Activated CD8-positive, alpha-beta memory T cell treated with anti-CD3 and anti-CD28 coated beads for 24 hours (primary cell): Measurements from ENCODE around the gene ONECUT1.

Experiments used
- DNase-seq: peaks from one replicate; pipeline ENCODE4 v3.0.0-alpha.2; 2020

ONECUT1 gene

DNA sequence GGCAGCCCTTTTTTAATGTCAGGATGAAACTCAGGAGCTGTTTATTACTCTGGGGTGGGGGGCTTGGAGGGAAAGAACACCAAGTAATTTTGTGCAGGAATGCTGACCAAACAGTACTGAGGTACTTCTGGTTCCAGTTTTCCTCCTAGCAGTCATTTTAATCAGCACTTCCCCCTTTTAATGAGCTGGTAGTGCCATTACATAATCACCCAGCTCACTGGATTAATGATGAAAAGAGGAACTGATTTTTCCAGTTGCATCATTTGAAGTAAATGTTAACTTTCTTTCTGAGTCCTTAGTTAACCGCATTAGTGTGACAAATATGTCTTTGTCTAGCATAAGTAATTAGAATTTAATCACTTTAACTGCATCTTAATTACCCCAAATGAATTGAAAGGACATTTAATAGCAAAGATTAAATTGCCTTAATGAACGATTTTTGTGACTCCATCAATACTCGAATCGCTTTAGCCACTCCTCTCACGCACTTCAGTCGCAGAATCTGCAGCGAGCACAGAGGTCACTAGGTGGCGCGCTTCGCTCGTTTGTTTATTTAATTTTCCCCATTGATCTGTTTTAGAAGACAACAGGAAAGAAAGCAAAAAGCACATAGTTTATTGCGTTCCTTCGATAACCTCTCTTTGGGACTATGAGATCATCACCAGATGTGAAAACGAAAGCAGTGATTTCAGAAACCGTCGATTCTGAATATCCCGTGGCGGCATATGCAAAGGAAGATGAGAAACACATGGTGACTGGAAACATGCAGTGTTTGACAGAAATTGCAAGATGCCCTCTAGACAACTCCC, 9.8 kb downstream of the ONECUT1 start:
- DNase-seq: peak; percentile 83

DNA sequence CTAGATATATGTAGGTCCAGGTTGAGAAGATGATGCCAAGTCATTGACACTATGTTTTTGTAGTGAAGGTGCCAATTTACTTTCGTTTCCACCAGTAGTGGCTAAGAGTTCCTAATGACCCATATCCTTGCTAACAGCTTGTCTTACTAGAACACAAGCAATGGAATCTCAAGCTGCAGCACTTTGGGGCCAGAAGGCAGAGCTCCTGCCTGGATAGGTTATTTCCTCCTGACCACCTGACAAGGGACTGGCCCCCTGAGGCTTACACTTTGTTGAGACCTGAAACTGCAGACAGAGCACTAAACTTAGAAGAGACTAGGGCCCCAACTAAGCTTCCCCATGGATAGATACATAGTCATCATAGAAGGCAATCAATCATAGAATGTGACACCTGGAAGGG, 11.7 kb downstream of the ONECUT1 start:
- no peak for DNase-seq

DNA sequence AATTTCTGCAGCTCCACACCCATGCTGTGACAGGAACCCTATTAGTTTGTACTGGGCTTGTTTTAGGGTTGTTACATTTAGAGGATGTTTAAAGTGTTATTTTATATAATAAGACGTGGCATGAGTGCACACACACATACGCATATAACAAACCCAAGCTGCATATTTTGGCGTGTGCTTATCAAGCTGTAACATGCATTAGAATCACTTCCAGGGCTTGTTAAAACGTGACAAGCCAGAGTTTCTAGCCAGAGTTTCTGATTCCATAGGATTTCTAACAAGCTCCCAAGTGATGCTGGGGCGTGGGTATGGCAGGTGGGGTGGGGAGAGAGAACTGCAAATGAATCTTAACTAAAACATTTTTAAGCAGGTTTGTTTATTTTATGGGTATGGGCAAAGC, 17.4 kb downstream of the ONECUT1 start:
- no peak for DNase-seq

DNA sequence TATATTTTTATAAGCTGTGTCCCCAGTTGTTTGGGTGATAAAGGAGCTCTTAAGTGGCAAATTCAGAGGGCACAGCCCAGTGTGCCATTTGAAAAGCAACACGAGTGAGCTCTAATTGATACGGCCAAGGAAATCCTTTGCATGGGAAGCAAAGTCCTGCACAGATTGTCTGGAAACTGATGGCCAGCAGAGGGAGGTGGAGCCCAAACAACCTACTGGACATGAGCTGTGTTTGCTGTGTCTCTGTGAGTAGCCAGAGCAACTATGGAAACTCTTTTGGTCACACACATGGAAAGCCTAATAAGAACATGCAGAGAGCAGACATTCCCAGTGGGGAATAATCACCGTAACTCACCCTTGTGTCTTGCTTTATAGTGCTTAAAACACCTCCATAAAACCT, 24.4 kb downstream of the ONECUT1 start:
- no peak for DNase-seq

DNA sequence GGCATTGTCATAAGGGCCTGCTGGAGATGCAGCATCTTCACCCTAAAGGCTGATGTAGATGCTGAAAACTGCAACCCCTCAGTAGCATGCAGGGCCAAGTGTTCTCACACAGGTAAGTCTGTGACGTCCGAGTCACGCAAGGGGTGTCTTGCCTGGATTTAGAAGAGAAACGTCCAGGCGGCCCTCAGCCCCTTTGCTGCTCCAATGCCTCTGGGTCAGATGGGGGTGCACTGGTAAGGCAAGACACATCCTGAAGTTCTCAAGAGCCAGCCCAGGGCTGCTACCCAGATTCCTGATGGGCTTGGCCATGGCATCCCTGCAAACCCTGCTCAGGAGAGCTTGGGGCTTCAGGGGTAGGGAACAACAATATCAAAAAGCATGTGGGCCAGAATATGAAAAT, 25.4 kb downstream of the ONECUT1 start:
- DNase-seq: no peak

DNA sequence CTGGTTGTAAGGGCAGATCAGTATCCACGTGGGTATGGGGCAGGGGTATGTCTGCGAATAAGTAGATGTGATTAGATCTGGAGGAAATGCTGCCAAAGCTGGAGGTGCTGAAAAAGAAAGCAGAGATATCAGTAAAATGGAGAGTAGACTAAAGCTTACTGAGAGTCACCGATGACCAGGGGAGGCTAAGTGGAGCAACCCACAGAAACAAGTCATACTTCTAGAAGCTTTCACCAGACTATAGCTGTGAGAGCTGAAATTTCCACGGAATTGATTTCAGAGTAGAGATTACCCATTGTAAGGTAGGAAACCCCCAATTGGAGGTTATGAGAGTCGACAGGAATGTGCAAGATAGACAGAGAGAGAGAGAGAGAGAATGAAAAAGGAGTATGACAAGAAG, 27.5 kb downstream of the ONECUT1 start:
- DNase-seq: no peak

DNA sequence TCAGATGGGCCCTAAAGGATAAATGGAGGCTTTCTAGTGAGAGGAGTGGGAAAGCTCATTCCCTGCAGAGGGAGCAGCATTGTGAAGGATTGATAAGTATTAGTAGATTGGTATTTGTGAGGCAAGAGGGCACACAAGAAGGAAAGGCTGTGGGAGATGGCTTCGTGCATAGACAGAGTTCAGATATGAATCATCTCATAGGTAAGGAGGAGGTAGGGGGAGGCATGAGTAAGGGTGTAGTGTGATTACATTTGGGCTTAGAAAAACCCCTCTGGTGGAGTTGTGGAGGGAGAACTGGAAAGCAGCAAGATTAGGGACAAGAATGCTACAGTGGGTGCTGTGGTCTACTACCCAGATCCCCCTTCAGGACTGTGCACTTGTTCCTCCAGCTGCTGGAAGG, 29.6 kb downstream of the ONECUT1 start:
- no peak for DNase-seq

DNA sequence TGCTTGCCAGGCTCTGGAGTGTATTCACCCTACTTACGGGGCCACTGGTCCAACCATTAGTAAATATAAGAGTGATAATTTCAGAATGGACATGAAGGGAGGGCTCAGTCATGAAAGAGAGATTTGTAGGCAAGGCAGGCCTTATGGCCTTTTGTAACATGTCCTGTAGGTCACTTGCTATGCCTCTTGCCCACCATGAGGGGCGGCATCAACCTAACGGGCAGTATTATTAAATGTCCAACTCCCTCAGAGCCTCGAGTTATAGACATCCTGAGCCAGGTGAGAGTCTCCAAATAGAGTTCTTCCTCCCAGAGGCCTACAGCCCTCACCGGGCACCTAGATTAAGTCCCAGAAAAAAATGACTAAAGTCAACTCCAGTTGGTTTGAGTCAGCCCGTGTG, 30.2 kb downstream of the ONECUT1 start:
- DNase-seq: no peak

DNA sequence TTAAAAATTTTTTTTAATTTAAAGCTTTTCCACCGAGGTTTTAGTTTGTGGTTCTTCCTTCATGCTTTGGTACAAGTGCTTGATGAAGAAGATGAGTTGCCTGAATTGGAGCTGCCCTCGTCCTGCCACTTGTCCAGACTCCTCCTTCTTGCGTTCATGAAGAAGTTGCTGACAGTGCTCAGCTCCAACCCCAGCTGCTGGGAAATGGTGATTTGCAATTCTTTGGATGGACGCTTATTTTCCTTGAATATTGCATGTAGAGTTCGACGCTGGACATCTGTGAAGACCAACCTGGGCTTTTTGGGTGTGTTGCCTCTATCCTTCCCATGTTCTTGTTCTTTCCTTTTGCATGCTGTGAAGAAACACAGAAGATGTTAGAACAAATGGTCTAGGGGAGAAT, 32.6 kb downstream of the ONECUT1 start:
- DNase-seq: no peak

DNA sequence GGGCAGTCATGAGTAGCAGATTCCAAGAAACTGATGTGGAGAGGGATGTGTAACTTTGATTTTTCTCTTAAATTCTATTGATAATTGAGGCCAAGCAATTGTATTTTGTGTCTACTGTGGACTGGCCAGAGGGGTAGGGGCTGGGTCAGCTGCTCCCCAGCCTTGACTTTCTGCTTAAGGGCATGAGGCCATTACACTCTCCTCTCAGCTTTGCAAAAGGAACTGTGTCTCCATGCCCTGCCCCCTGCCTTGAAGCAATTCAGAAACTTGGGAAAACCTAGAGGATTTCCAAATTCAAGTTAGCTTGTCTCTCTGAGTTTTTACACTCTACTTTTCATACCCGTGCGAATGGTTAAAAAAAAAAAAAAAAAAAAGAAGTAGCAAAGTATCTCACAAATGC, 38.6 kb downstream of the ONECUT1 start:
- DNase-seq: no peak

DNA sequence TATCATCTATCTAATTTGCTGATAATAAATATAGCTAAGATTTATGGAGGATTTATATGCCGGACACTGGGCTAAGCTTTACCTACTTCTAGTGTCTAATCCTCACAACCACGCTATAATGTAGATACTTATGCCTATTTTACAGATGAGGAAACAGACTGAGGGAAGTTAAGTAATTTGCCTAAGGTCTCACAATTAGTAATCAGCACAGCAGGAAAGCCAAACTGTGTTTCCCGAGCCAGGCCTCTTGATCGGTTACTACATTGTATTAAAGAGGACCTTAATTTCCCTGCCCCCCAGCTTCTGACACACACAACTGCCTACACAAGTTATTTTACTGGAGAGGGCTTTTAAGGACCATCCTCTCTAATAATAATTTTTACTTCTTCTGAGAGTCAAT, 40.9 kb downstream of the ONECUT1 start:
- DNase-seq: no peak

DNA sequence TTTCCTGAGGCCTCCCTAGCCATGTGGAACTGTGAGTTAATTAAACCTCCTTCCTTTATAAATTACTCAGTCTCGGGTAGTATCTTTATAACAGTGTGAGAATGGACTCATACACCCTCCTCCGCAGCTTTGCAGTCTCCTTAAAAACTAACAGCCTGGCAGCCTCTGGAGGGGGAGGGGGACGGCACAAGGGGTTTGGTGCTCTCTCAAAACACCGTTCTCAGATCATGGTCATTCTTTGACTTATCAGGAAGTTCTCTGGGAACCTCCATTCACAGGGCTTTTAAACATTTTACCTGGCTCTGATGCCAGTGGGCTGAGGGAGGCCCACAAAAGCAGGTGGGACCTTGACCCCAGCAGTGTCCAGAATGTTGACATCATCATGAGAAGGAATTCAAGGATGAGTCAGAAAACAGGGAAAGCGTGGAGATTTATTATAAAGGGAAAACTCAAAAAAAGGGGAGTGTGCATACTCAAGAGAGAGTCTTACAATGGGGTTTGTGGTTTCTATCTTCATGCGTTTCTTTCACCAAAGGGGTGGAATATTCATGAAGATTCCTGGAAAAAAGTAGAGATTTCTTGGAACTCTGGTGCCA, 43.9 kb downstream of the ONECUT1 start:
- DNase-seq: no peak

DNA sequence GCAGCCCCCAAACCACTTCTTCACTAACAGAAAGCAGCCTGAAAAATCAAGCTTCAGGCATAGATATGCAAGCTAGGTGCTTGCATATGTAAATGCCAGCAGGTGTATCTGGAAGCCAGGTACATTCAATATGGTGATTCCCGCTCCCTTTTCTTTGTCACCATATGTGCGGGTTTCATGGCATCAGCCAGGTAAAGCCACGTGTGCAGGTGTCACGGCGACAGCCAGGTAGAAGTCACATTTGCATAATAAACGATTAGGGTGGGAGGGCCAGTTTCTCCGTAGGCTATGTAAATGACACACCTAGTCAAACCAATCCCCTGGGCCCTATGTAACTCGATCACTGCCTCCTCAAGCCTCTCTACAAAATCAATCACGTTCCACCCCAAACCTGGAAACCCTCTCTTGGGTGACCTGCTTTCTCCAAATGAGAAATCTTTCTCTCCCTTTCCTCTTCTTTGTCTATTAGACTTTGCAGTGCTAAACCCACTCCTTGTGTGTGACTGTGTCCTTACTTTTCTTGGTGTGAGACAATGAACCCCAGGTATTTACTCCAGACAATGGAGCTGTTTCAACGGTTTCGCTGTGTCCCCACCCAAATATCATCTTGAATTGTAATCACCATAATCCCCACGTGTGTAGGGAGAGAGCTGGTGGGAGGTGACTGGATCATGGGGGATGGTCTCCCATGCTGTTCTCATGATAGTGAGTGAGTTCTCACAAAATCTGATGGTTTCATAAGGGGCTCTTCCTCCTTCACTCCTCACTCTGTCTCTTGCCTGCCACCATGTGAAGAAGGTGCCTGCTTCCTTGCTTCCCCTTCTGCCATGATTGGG, 44.6 kb downstream of the ONECUT1 start:
- no peak for DNase-seq

DNA sequence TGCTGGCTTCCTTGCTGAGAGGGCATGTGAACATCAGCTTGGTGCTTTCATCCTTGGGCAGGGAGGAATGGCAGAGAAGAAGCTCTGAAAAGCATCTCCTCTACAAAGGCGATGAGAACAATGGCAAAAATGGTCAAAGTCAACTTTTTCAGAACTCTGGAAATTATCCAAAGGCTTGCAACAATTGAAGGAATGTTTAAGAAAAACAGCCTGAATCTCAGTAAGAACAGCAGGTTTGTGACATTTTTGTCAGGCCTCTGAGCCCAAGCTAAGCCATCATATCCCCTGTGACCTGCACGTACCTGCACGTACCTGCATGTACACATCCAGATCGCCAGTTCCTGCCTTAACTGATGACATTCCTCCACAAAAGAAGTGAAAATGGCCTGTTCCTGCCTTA, 51.8 kb downstream of the ONECUT1 start:
- no peak for DNase-seq

DNA sequence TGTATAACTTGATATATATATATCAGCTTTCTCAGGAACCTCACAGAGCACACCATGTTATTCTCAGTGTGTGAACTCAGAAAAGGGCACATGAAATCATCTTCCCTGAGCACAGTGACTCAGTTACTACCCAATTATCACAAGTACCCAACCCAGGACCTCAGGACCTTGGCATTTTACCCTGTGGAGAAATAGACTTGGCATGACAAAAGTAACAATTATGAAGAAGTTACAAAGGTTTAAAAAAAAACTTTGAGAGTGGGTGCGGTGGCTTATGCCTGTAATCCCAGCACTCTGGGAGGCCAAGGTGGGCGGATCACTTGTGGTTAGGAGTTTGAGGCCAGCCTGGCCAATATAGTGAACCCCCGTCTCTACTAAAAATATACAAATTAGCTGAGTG, 52.4 kb downstream of the ONECUT1 start:
- no peak for DNase-seq

DNA sequence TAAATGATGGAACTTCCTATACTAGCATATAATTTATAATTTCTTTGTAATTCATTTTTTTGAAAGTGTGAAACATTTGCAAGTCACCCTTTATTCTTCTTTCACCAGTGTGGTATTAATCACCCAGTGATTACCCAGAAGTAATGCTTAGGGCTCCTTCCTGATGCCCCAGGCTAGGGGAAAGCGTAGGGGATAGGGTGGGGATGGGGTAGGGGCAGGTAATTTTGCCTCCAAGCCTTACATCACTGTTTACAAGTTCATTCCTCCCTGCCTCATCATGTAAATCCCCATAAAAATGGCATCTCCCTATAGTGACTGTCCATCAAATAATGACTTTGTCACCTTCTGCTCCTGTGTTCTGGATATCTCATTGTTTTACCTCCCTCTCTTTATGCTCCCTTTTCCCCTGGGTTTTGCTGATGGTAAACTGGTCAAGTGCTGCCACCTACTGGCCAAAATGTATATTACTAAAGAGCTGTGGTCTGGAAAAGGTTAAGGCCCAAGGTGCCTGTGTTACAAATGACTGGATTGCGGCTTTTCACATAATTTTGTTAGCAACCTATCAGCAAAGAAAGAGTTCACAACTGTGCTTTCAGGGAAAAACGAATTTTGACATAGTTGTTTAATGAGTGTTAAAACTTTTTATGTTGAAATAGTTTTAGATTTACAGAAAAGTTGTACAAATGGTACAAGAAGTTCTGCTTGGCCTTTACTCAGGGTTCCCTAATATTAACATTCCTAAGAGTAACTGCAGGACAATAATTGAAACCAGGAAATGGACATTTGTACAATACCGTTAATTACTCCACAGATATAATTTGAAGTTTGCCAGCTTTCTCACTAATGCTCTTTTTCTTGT, 54.7 kb downstream of the ONECUT1 start:
- peak; percentile 77 for DNase-seq

DNA sequence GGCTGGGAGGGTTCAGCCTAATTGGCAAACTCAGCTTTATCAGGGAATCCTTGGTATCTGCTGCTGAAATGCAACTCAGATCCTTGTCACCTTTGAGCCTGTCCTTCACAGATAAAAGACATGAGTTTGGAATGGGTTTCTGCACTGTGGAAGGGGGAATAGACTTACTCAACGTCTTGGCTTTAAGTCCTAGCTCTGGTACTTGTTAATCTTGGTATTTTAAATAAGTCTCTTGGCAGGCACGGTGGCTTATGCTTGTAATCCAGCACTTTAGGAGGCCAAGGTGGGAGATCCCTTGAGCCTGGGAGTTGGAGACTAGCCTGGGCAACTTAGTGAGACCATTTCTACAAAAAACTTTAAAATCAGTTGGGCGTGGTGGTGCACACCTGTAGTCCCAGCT, 55.8 kb downstream of the ONECUT1 start:
- DNase-seq: no peak

DNA sequence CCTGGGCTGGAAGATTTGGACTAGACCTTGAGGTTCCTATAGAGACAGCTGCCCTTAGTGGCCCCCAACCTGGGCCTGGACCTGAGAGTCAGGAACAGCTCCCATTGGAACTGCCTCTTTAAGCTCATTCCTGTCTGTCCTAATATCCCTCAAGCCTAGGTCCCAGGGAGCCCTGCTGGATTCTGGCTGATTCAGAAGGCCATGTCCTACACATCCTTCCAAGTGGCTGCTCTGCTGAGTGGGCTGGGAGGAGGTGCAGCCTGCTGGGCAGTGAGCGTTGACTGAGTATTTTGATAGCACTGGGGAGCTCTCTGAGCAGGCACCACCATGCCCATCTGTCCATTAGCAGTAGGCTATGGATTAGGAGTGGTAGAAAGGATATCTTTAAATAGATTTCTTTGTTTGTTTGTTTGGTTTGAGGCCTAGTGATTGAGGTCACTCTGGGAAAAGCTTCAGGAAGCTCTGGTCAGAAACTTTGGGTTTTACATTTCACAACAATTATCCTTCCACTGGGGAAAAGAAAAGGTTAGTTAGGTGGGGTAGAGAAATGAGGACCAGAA, 56.4 kb downstream of the ONECUT1 start:
- DNase-seq: no peak

DNA sequence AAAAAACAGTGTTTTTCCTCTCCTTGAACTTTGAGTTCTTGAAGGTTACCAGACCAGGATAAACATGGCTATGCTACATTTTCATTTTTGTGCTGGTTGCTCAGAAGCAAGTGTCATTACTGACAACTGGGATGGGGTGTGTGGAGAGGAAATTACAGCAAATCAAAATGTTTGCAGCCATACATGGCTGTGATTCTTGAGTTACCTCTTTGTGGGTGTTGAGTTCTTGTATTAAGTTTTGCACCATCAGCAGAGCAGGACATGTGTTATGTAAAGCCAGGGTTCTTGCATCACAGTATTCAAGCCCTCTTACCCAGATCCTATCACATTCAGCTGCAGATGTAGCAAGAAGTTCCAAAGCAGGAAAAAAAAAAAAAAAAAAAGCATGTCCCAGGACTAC, 57.0 kb downstream of the ONECUT1 start:
- no peak for DNase-seq

DNA sequence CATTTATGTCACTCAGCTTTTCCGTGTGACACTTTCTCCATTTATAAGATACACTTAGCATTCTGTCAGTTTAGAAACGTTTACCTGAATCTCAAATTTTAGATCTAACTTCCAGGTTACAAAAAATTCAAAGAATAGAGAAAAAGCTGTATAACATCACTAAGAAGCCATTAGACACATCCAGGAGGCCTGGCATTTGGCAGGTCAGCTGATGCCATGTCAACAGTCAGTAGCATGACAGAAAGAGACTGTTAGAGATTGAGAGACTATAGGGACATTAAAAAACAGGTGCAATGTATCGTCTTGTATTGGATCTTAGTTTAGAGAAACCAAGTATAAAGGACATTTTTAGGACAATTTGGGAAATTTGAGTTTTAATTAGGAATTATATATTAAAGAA, 57.6 kb downstream of the ONECUT1 start:
- no peak for DNase-seq

DNA sequence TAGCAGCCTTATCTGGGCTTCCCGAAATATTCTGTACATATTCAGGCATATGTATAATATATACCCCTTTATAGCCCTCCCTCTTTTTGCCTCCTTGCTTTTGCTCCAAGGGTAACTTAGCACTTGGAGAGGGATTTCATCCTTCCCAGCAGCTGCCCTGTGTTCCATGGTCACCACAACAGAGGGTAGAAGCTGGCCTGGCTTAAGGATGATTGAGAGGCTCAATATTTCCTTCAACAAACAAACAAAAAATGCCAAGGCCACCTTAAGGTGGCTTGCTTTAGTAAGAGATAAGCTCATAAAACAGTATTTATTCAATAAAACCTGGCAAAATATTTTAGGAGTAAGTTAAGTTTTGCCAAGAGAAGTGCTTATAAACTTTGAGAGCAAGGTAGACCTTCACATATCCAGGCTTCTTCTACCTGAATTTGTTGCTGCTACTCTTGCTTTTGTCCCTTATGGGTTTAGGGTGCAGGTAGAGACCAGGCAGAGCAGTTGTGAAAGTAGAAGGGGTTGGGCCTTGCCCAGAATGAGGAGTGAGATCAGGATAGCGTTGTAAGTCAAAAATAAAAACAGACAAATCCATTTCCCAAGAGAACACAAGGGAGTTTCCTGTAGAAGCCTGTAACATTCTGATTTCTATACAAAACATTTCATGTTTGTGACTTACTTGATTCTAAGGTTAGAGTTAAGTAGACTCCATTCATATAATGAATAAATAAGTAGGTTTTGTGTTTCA, 58.2 kb downstream of the ONECUT1 start:
- no peak for DNase-seq

DNA sequence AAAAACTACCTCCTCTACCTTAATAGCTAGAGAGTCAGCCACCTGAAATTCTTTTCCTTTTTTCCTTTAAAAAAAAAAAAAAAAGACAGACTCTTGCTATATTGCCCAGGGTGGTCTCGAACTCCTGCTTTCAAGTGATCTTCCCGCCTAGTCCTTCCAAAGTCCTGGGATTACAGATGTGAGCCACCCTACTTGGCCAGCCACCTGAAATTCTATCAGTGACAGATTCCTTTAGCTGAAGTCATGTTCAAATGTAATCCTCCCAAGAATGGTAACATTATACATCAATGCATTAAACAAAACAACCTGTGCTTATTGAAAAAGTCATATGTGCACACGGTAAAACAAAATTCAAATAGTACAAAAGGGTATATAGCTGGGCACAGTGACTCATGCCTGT, 59.1 kb downstream of the ONECUT1 start:
- no peak for DNase-seq
